Measurements from ENCODE around the gene CCDC33. TPM values are rescaled to one million over a fixed set of nuclear protein-coding genes. Genes with fewer than 3 reads are reported as not detected.

The CCDC33 gene
- polyA plus RNA-seq, 10 donors = 0.05 to 0.31 (median 0.19) TPM; not detected in 7

GRCh38 chr15:74227968-74228722 lies 8.0 kb upstream of the CCDC33 start:
- peak in 1 of 3 donors; percentile 71 for DNase-seq

GRCh38 chr15:74228723-74229081 lies 7.4 kb upstream of the CCDC33 start:
- DNase-seq = peak in 2 of 3 donors; percentile 49 to 83

GRCh38 chr15:74229686-74230085 lies 6.4 kb upstream of the CCDC33 start:
- DNase-seq = no peak

DNA sequence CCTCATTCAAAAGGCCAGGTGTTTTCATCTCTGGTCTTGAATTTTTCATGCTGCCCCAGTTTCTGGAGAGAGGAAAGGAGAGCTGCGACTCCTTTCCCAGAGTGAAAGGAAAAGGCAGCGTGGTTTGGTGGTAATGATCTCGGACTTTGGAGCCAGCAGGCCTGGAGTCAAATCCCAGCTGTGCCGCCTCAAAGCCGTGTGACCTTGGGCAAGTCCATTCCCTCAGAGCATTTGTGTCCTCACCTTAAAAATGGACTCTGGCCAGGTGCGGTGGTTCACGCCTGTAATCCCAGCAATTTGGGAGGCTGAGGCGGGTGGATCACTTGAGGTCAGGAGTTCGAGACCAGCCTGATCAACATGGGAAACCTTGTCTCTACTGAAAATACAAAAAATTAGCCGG lies 4.7 kb upstream of the CCDC33 start:
- no peak for DNase-seq

- no peak for DNase-seq
Observed at GRCh38 chr15:74233373-74233772, 2.8 kb upstream of the CCDC33 start.

DNA sequence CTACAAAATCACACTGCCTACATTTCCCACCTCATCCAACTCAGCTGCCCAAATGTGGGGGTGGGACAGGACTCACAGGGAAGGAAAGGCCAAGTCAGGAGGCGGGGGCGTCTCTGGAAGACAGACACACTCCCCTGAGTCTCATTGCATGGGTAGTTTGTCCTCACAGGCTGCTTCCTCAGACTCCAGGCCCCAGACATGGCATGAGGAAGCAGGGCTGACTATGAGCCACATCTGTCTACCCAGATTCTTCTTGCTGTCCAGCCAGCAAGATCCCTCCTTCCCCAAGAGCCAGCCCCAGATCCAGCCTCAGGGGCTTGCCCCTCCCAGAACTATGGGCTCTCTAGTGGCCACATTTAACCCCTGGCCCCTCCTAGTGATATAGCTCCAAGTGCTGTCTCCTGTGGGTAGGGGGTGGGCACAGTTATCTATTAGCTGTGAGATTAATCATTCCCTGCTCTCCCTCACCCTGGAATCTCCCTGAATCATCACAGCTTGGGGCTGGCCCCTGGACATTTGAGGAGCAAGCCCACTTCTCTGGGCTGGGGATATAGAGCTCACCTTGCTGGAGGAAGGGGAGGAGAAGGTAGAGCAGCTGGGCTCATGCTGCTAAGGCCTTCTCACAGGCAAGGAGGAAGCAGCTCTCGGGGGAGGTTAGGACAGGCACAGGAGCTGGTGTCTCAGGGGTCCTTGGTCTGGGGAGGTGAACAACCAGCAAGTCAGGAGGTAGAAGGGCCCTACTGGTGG lies 2.1 kb upstream of the CCDC33 start:
- no peak for DNase-seq

- DNase-seq = no peak
Observed at GRCh38 chr15:74234598-74234875, 1.6 kb upstream of the CCDC33 start.

GRCh38 chr15:74239051-74239705 lies 3.1 kb downstream of the CCDC33 start:
- DNase-seq = no peak

DNA sequence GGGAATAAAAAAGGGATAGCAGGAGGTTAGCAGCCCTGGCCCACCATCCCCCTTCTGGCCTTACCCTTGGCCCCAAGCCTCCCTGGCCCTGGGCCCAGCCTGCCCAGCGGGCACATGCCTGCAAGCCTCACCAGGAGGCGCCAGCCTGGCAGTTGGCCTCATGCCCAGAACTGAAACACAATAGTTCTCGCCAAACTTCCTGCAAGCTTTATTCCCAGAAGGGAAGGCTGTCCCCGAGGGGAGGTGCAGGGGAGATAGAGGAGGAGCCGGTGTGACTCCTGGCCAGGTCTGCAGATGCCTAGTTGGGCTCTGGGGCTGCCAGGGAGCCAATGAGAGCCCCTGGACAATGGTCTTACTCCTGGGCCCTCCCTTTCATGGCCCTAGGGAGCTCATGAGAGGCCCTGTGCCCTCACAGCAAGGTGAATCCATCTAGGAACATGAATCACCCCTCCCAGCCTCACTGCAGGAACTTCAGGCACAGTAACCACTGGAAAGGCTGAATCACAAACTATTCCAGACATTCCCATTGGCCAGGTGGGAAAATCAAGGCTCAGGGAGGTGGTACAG lies 4.0 kb downstream of the CCDC33 start:
- DNase-seq = peak in 2 of 3 donors; percentile 56 to 58

DNA sequence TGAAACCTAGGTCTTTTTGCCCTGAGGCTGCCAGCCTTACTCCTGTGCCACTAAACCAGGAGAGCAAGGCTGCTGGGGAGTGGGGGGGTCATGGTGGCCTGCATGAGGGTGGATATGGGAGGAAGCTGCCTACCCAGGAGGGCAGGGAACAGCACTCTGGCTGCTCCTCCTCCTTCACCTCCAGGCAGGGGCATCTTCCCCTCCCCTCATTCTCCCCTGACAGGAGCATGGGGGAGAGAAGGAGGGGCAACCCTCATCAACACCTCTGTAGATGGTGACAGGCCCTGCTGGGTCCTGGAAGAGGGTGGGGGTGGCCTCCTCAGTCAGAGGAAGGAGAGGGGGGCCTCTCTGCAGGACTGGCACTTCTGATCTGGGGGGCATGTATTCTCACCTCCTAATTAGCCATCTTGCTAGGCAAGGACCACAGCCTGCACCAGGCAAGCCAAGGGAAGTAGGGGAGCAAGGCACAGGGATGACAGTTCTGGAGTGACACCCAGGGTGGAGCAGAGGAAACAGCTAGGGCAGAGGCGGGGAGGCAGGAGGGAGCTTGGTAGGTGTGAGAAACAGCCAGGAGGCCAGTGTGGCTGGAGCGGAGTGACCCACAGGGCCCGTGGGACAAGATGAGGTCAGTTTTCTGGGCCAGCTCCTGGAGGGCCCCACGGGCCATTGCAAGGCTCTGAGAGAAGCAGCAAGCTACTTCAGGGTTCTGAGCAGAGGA lies 4.9 kb downstream of the CCDC33 start:
- DNase-seq = no peak

DNA sequence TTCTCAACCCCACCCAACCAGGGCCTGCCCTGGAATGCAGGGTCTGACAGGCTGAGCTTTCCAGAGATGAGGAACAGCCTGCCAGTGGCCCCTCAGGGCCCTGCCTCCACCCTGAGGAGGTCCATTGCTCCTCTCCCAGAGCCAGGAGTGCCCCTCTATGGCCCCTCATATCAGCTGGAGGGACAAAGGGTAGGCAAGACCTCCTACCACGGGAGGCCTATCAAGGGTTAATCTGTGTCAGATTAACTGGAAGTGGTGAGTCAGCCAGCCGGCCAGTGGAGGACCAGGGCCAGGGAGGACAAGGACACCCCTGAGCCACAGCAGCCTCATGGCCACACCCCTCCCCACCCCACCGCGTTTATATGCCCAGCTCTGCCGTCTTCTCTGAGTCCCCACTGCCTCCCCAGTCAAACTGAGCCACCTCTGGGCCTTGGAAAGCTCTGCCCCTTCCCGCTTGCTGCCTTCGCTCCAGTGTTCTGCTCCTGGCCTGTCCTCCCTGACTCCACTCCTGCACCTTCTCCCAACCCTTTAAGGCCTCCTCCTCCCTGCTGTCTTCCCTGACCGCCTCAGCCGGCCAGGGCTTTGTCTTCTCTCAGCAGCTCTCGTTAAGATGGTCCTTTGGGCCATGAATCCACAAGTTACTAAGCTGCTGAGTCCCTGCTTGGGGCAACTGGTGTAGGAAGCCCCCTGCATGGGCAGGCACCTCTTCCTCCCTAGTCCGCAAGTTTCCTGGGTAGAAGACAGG lies 6.5 kb downstream of the CCDC33 start:
- DNase-seq = no peak

DNA sequence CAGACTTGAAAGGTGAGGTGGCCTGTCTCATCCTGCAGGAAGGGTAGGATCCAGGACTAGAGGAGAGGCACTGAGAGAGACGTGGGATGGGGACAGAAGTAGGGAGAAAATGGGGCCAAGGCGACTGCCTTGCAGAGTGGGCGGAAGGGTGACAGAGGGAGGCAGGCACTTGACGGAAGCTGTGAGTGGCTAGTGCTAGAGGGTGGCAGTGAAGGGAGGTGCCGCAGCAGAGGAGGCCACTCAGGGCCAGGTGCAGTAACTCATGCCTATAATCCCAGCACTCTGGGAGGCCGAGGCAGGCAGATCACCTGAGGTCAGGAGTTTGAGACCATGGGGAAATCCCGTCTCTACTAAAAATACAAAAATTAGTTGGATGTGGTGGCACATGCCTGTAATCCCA lies 7.3 kb downstream of the CCDC33 start:
- no peak for DNase-seq

GRCh38 chr15:74244822-74245341 lies 8.8 kb downstream of the CCDC33 start:
- no peak for DNase-seq

- peak in 1 of 3 donors; percentile 69 for DNase-seq
Observed at GRCh38 chr15:74245342-74245931, 9.3 kb downstream of the CCDC33 start.

DNA sequence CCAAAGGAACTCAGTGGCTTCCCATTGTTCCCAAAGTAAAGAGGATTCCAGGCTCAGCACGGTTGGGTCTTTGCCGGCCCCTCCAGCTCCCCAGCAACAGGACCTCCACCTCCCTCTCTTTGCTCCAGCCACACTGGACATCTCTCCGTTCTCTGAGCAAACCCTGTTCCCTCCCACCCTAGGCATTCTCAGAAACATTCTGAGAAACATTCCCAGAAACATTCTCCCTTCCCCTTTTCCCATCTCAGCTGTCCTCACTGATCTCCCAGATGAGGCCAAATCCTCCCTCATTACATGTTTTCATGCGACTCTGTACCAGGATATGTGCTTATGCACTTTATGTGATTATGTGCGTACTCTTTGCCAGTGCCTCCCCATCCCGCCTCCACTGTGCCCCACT lies 14.1 kb downstream of the CCDC33 start:
- peak in 1 of 3 donors; percentile 47 for DNase-seq

GRCh38 chr15:74251131-74251811 lies 15.1 kb downstream of the CCDC33 start:
- DNase-seq = peak; percentile 54 to 64 (median 55)

DNA sequence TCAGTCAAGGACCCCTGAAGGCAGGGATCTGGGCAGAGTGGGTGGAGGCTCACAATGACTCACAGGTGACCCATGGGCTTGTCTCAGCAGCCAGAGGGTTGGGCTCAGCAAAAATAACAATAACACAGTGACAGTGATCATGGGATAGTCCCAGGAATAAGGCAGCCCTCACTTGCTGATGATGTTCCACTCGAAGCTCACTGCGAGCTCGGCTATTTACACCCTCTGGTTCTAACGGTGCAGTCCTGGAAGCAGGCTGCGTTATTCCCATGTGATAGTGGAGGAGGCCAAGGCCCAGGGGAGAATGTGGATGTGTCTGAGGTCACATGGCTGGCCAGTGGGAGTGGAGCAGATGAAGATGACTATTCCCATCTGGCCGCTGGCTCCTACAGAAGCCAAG lies 16.2 kb downstream of the CCDC33 start:
- no peak for DNase-seq

DNA sequence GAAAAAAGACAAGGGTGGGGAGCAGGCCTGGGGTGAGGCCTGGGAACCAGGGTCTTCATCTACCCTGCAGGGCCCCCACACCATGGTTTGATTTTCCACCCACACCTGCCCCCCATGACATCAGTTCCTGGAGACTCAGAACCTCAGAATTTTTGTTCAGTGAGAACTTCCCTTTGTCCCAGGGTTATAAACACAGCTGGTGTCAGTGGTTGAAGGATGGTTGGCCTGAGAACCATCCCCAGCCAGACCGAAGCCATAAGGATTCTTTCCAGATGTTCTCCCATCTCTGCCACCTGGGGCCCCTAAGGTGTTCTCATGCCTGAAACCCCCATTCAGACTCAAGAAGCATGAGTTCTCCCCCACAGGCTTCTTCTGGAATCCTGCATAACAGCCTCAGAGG lies 16.6 kb downstream of the CCDC33 start:
- peak in 1 of 3 donors; percentile 38 for DNase-seq

GRCh38 chr15:74253211-74253921 lies 17.2 kb downstream of the CCDC33 start:
- DNase-seq = peak in 1 of 3 donors; percentile 54

All from muscle of back (tissue), 11 donors.